OCI-LY3 (cell line): ENCODE measurements around the gene HAGH.

Source experiments
- CTCF ChIP-seq: fragments of 200-600, 300-600 bp; sonication (generic); IDR thresholded peaks from 2 replicates; pipeline ENCODE4 v1.5.1; 2014; ENCODE audit warnings: antibody characterized with exemption, low read length, low read depth
- EZH2phosphoT487 ChIP-seq: fragments of 200-600 bp; shearing (Covaris generic); IDR thresholded peaks from 2 replicates; pipeline ENCODE4 v1.6.1; 2018; ENCODE audit warnings: antibody characterized with exemption, mixed run types, low read depth

DNA sequence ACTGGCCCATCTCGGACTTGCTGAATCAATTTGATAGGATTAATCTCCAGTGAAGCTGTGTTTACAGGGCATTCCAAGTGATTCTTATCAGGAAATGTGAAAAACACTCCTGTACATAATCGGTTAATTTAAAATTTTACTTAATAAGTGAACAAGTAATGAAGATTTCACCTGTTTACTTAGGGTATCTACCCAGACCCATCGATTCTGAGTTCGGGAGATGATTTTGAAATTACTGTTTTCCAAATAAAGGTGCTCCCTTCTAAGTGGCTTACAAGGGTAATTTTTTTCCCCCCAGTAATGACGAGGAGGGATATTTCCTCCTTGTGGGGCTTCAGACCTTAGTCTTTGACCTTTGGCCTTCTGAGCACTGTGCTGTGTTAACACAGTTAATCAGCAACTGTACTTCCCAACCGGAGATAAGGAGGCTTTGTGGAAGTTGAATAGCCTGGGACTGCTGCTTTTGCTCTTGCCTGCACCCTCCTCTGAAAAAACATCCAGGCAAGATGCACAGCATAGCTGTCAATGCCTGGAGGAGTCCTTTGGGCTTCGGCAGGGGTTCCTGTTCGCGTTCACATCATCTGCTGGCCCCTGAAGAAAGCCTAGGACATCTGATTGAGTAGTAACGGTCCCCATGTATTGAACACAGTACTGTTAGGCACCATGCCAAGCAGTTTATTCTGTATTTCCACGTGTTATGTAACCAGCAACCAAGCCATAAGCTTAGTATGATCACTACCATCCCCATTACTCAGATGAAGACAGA, 2.2 kb upstream of the HAGH start:
- TF ChIP-seq CTCF (no peak), EZH2phosphoT487 (no peak)
